Stimulated activated naive CD8-positive, alpha-beta T cell treated with anti-CD3 and anti-CD28 coated beads, Interleukin-15, Interleukin-2, amounts not matched to agents 100 U/mL and 50 U/mL, for 24 hours (primary cell): ENCODE results near the gene CSNK1D.

Source experiments
- ATAC-seq: fragments of 150-1000 bp; cut with Tn5 transposase; one replicate; pipeline ENCODE4 v1.10.0; 2021
- DNase-seq: peaks from one replicate; pipeline ENCODE4 v3.0.0; 2021

CSNK1D gene

DNA sequence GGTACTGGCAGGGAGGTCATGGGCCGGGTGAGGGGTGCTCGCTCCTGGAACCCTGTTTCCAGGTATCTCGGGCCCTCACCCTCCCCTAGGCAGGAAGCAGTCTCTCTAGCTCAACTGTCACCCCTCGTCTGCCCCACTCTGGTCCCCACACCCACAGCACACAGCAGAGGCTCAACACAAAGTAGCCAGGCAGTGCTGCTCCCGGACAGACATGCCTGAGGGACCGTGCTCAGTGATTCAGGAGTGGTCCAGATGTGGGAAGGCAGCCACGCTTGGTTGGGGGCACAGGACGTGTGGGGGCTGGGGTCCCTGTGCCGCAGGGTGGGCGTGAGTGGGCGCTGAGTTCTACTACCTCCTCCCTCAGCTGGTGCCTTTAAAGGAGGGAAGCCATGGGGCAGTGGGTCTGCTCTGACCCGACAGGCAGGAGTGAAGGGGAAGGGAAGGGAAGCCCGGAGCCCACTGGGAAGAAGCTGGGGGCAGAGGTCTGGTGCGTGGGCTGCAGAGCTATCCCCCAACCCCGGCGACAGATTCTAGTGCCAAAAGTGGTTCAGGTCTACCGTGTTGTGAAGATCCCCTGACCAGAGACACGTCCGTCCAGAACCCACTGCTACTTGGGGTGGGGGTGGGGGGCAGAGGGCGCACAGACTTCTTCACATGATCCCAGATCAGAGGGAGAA lies 32.9 kb downstream of the CSNK1D start:
- no peak for ATAC-seq
- DNase-seq = no peak

DNA sequence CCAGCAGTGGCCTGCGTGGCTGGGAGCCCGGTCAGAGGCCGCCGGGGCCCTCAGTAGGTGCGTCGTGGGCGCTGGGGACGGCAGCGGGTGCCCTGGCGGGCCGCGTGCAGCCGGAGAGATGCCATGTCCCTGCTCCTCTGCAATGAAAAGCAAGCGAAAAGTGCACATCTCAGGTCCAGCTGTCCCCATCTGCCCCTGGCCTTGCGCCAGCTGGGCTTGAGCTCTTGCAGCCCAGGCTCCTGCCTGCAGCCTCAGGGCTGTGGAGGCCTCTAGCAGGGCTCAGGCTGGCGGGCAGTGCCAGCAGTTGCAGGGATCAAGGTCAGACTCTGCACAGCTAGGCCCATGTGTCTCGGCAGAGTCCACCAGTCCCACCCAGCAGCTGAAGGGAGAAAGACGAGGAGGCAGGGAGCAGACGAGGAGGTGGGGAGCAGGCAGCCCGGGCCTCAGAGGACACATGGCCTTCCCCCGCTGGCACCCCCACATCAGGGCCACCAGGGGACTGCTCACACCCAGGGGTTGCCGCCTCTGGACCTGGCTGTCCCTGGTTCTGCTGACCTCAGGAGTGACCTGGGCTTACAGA lies 33.5 kb downstream of the CSNK1D start:
- no peak for ATAC-seq
- DNase-seq = no peak

DNA sequence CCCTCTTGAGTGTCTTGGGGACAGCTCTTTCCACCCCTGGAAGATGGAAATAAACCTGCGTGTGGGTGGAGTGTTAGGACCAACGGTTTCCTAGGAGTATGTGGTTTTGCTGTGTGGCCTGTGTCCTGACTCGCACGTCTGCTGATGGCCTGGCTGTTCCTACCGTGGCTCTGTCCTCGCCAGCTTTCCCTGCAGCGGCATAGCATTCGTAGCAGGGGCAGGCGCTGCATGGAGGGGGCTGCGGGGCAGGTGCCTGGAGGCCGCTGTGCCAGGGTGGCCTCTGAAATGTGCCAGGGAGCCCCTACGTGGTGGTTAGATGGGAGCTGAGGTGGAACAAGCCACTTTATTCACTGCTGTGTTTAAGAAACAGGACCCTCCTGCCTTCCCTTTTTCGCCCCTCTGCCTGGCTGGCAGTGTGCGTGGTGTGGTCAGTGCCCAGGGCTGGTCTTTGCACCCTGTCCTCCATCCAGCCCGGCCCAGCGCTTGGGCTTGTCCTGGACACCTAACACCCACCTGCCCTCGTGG lies 34.0 kb downstream of the CSNK1D start:
- ATAC-seq (no peak), DNase-seq (no peak)

DNA sequence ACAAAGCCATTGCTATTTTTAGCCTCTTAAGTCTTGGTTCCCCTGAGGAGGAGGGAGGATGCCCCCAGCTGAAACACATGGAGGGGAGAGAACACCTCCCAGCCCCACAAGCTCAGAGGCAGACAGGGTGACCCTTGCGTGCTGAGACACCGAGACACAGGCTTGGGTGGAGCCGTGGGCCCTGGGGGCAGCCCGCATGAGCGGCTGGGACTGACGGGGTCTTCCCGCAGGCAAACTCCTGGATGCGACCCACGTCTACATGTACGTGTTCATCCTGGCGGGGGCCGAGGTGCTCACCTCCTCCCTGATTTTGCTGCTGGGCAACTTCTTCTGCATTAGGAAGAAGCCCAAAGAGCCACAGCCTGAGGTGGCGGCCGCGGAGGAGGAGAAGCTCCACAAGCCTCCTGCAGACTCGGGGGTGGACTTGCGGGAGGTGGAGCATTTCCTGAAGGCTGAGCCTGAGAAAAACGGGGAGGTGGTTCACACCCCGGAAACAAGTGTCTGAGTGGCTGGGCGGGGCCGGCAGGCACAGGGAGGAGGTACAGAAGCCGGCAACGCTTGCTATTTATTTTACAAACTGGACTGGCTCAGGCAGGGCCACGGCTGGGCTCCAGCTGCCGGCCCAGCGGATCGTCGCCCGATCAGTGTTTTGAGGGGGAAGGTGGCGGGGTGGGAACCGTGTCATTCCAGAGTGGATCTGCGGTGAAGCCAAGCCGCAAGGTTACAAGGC lies 34.9 kb downstream of the CSNK1D start:
- ATAC-seq (peak; percentile 67), DNase-seq (peak; percentile 76)

DNA sequence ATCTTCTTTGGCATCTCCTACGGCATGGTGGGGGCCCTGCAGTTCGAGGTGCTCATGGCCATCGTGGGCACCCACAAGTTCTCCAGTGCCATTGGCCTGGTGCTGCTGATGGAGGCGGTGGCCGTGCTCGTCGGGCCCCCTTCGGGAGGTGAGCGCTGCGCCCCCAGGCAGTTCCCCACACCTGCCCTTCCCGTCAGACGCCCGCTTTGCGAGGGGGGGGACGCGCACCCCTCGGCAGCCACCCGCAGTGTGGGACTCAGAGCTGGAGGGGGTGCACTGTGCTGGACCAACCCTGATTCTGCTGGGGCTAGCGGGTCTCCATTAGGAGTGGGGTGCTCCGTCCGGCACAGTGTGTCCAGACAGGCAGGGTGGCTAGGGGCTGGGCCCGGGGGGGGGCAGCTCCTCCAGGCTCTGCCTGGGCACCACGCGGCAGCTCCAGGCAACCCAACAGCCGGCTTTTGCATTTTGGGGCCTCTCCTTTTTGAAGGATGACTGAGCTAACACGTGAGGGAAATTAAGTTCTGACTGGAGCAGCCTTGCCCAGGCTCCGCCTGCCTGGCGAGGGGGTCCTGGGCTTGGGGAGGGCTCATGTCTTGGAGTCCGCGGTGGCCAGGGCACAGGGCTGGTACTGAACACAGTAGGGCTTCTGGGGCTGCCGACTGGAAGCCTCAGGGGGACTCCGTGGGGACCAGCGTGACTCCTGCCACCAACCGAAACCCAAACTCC lies 35.6 kb downstream of the CSNK1D start:
- ATAC-seq = no peak

DNA sequence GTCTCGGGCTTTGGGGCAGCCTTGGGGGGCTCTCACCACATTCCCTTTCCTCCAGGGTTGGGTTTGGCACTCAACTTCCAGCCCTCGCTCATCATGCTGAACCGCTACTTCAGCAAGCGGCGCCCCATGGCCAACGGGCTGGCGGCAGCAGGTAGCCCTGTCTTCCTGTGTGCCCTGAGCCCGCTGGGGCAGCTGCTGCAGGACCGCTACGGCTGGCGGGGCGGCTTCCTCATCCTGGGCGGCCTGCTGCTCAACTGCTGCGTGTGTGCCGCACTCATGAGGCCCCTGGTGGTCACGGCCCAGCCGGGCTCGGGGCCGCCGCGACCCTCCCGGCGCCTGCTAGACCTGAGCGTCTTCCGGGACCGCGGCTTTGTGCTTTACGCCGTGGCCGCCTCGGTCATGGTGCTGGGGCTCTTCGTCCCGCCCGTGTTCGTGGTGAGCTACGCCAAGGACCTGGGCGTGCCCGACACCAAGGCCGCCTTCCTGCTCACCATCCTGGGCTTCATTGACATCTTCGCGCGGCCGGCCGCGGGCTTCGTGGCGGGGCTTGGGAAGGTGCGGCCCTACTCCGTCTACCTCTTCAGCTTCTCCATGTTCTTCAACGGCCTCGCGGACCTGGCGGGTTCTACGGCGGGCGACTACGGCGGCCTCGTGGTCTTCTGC lies 36.3 kb downstream of the CSNK1D start:
- ATAC-seq (no peak), DNase-seq (no peak)

More for the DNA sequence above, 35.6 kb downstream of the CSNK1D start:
- no peak for DNase-seq

DNA sequence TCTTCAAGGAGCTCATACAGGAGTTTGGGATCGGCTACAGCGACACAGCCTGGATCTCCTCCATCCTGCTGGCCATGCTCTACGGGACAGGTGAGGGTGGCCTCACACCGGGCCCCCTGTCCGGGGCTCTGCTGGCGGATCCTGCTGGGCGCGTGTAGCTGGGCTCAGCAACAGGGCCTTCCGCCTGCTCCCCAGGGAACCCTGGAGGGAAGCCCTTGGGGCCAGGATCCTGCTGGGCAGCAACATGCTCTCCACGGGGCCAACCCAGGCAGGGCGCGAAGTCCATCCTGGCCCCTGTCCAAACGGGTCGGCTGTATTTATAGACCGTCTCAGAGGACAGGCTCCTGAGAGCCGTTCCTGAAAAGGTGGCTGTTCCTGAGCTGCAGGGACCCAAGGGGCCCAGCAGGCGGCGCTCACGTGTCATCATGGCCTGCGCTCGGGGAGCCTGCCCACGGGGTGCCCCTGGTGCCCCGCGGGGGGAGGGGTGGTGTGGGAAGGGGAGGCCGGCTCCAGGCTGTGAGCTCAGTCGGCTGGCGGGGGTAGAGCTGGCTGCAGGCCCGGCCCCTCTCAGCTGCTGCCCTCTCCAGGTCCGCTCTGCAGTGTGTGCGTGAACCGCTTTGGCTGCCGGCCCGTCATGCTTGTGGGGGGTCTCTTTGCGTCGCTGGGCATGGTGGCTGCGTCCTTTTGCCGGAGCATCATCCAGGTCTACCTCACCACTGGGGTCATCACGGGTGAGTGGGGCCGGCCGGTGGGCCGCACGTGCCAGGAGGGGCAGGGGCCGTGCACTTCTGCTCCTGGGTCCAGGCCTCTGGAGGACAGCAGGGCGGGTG lies 37.1 kb downstream of the CSNK1D start:
- peak; percentile 9 for ATAC-seq

DNA sequence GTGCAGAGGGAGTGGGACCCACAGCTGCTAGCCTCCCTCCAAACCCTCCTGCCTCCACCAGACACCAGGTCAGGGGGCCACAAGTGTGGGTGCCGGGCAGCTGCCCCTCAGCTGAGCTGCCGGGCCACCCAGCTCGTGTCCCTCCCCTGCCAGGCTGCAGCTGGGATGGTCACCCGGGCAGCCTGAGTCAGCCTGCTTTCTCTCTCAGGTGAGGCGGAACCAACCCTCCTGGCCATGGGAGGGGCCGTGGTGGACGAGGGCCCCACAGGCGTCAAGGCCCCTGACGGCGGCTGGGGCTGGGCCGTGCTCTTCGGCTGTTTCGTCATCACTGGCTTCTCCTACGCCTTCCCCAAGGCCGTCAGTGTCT lies 37.7 kb downstream of the CSNK1D start:
- ATAC-seq (no peak), DNase-seq (no peak)

More for the DNA sequence above, 37.1 kb downstream of the CSNK1D start:
- peak; percentile 75 for DNase-seq

DNA sequence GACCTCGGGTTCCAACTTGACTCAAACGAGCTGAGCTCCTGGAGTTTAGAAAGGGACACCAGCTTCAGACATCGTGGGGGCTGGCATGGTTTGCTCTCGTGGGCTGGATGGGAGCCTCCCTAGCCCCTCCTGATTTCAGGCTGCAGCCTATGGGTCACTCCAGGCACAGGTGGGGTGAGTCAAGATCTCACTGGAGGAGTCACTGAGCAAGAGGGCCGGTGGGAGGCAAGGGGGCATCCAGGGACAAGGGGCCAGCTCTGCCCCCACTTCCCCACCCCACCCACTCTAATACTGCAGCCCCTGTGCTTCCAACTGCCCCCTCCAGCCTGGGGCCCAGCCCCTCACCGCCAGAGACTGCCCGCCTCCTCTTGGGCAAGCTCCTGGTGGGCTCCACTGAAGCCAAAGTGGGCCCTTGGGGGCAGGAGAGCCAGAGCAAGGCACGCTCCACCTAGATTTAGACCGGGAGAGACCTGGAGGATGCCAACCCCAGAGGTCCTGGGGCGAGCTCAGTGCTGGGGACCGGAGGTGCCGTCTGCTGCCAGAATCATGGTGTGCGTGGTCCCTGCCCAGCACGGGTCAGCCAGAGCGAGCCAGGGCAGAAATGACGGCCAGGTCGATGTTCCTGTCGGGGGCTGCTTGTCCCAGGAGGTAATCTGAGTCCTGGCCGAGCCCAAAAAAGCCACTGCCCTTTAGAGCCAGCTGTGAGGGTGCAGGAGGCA lies 38.3 kb downstream of the CSNK1D start:
- DNase-seq (no peak), ATAC-seq (no peak)

DNA sequence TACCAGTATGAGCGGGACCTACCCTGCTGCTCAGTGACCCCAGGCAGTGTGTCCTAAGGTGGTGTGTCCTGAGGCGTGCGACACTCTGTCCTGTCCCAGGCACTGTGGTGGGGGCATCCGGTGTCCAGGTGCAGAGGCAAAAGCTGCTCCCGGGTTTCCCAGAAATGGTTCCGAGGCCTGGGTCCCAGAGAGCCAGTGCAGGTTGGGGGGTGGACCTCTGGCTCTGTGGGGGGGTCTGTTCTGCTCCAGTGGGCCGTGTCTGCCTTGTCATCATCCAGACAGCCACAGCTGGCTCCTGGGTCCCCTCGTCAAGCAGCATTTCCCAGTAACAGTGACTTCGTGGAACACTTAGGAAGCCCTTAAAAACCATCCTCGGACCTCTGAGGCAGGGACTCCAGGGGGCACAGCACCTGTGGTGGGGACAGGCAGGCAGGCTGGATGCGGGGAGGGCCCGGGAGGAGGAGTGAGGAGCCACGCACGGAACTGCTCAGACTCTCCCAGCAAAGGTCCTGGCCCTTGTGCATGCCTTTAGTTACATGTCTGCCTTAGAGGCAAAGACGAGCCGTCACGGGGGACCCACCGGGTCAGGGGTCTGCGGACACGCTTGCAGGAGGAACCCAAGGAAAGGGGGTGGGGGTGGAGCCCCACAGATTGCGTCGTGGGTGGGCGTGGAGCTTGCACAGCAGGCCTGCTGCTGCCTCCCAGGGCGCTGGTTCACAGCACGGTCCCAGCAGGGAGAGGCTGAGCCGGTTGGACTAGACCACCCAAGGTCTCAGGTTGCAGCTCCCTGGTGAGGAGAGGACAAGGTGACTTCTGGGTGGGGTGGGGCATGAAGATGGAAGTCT lies 39.1 kb downstream of the CSNK1D start:
- DNase-seq (no peak), ATAC-seq (no peak)

DNA sequence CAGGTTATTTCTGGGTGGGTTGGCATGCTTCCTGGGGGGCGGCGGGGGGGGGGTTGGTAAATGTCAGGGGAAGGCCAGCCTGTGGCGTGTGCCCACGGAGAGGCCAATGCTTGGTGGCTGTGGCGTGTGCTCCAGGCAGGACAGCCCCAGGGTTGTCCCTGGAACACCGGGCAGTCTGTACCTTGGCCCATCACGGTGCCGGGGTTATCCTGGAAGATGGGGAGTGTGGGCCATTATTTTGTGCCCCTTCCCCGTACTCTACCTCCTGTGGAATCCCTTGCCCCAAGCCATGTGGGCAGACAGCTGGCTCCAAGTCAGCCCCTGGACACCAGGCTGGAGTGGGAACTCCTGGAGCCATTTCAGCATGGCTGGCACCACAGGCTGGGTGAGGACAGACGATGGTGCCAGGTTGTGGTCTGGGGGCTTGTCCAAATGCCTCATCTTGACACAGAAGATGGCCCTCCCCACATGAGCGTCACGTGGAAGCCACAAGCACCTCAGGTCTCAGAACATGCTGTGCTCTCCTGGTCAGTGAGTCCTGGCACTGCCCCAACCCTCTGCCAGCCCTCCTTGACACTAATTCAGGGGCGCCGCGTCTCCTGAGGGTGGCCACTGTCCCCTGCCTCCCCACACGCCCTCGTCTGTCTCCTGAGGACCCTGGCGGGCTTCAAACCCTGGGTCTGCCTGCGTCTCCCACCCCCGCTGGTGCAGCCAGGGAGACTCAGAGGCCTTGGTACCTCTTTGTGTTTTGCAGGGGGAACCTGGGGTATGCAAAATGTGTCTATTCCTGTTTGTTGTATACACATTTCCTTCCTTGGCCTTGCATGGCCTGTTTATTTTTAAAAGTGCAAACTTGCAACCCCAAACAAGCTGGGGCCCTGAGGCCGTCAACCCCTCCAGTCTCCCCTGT lies 40.4 kb downstream of the CSNK1D start:
- DNase-seq = no peak
- no peak for ATAC-seq

DNA sequence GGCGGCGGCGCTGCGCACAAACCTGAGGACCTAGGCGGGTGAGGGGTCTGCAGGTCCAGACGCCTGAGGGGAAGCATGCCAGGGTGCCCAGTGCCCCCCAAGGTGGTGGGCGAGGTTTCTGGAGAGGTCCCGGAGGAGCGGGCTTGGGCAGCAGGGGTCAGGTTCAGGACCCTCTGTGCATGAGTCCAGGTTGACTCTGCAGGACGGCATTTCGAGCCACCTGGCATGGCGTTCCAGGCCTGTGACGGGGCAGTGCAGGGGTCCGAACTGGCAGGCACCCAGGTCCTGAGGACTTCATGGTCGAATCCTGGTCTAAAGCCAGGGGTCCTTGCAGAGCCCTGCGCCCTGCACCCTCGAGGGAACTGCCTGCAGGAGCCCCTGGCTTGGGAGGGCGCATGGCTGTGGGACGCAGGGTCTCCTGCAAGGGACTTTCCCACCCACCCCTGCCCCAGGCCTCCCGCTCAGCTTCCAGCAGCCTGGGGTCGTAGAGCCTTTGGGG lies 41.1 kb downstream of the CSNK1D start:
- ATAC-seq (no peak), DNase-seq (no peak)

DNA sequence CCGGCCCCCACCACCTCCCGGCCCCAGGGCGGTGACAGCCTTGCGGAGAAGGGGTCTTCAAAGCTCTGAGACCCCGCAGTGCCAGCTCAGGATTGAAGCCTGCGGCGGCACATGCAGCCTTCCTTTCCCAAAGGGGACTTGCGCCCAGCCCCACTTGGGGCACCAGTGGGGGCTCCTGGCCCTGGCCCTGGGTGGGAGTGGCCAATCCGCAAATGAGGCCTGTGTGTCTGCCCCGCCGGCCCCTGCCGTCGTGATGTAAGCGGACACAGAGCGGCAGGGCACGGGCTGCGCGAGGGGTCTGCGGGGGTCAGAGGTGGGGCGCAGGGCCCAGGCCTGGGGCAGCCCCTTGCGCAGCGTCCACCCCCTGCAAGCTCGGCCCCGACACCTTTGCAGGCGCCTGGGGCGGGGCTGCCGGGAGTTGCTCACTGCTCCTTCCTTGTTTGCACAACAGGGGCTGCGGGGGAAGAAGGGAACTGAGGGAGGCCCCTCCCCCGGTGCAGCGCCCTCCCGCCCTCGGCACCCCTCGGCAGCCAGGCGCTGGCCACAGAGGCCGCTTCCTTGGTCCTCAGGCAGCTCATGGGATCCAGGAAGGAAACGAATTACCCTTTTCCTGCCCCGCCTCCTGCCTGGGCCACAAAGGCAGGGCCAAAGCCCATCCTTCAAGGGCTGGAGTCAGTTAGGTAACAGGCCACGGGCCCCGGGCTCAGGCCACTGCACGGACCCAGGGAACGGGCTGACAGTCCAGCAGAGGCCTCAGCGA lies 41.8 kb downstream of the CSNK1D start:
- DNase-seq (peak; percentile 48), ATAC-seq (no peak)

DNA sequence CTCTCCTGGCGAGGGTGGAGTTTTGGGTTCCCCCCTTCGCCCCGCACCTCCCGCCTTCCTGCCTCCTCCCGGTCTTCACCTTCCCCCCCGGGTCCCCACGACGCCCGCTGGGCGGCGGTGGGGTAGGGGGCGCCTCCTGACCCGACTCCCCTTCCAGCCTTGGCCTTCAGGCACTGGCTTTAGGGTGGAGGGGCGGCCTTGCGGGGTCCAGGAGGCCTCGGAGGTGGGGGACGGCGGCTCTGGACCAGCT lies 42.3 kb downstream of the CSNK1D start:
- ATAC-seq (no peak), DNase-seq (no peak)

DNA sequence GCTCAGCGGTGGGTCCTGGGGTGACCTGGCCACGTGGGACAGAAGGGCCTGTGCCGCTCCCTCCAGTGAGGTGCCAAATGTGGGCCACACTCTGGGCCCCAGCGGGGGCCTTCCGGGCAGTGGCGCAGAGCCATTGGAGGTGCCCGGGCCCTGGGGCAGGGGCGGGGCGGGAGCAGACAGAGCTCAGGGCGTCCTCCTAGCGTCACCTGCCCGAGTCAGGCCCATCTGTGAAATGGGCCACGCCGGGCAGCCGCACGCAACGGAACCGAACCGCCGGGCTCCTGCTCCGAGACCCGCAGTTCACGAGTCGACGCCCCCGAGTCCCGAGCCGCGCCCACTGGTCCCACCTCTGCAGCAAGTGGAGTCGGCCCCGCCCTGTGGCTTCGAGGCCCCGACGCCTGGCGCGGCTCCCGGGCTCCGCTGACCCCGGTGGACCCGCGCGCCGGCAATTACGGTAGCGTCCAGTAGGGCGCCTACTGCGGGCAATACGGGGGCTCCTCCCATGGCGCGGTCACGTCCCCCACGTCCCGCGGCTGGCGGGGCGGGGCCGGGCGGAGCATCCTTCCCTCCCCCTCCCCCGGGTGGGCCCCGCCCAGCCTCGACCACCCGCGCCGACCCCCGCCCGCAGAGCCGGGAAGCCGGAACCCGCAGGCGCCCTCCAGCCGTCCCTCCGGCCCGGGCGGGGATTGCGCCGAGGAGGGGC lies 42.7 kb downstream of the CSNK1D start:
- DNase-seq = peak; percentile 84
- ATAC-seq = peak; percentile 41

DNA sequence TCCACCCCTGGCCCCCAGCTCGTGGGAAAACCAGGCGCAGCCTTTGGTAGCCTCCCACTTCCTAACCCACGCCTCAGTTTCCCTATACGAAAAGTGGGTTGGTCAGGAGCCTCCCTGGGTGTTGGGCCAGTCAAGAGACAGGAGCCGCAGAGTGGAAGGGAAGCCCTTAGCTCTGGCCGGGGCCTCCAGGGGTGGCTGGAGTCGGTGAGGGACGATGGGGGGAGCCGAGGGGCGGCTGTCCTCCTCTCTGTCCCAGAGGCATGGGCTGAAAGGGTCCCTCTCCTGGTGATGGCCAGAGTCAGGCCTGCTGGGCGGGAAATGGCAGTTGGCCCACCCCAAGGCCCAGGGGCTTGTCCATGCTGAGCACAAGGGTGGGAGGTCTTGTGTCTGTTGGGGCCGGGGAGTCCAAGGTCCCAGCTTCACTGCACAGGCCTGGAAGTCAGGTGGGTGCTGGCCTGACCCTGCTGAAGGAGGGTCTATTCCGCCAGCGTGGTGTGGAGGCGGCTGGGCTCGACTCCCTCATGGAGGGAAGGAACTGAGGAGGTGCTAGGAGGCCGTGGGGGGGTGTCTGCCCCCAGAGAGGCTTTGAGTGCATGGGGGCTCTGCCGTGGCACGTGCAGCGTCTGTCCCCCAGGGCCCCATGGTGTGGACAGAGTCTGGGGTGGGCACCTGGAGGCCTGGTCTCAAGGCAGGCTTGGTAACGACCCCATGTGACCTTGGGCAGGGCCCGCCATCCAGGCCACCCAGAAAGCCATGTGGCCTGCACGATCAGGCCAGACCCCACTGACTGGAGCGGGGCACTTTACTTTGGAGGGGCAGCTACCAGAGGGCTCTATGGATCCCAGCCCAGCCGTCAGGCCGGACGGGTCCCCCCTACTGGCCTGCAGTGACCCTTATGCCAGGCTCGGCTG lies 43.5 kb downstream of the CSNK1D start:
- DNase-seq (no peak), ATAC-seq (no peak)
